Stomach (tissue), 9 donors: ENCODE measurements around the gene TTC39B. TPM values are rescaled to one million over a fixed set of nuclear protein-coding genes. Genes with fewer than 3 reads are reported as not detected.

Source experiments
- DNase-seq, 2 donors: peaks; one replicate each; pipeline versions ENCODE4 v3.0.0 to v3.0.0-alpha.2; 2013 to 2019
- H3K27ac ChIP-seq, 5 donors: fragments of 200-600 bp in 4 of 5; sonication (generic) in 4 of 5; one replicate each; pipeline ENCODE4 v1.5.1; 2013 to 2019; ENCODE audit warnings: mild to moderate bottlenecking in 1 of 5, moderate library complexity in 1 of 5
- H3K27me3 ChIP-seq, 3 donors: fragments of 200-600 bp; sonication (generic); one replicate each; pipeline ENCODE4 v1.5.1; 2017 to 2019; ENCODE audit warnings: mixed run types in 1 of 3
- H3K36me3 ChIP-seq, 4 donors: fragments of 200-600 bp; sonication (generic); 1 replicate in 3 of 4; 2 replicates in 1 of 4; pipeline ENCODE4 v1.5.1; 2016 to 2019
- H3K4me1 ChIP-seq, 4 donors: fragments of 200-600 bp; sonication (generic); one replicate each; pipeline ENCODE4 v1.5.1; 2016 to 2019
- H3K4me3 ChIP-seq, 4 donors: fragments of 200-600 bp; sonication (generic) in 3 of 4; one replicate each; pipeline ENCODE4 v1.5.1; 2016 to 2019; ENCODE audit warnings: mild to moderate bottlenecking in 1 of 4
- H3K9me3 ChIP-seq, 4 donors: fragments of 200-600 bp; sonication (generic); one replicate each; pipeline ENCODE4 v1.5.1; 2016 to 2019
- EP300 ChIP-seq: sonication (generic); formaldehyde crosslinking; IDR thresholded peaks from one replicate; pipeline ENCODE4 v1.6.1; 2017; ENCODE audit warnings: antibody characterized with exemption
- POLR2A ChIP-seq, 4 donors: fragments of 450-650 bp; IDR thresholded peaks; one replicate each; pipeline ENCODE4 v1.6.1; 2016; ENCODE audit warnings: antibody characterized with exemption in 4 of 4, control low read depth in 2 of 4, mild to moderate bottlenecking in 1 of 4, moderate library complexity in 1 of 4
- POLR2AphosphoS5 ChIP-seq, 3 donors: sonication (generic); formaldehyde crosslinking; IDR thresholded peaks; one replicate each; pipeline ENCODE4 v1.6.1; 2016; ENCODE audit warnings: antibody characterized with exemption in 3 of 3
- WGBS, 5 donors: extraction: QIAGEN DNeasy Blood & Tissue Kit in 3 of 5; methylation state at CpG; one replicate each; pipeline versions ENCODE4 v1.1.5 to v1.1.7; 2013 to 2018; 5-methylcytosine and 5-hydroxymethylcytosine counted together
- intact Hi-C: fragments of 100-400 bp; cut with DNase I; formaldehyde crosslinking; loops from one replicate; pipeline ENCODE4 v1.15.1; 2023; ENCODE audit warnings: low total_unique reads
- polyA plus RNA-seq, 3 donors: library from polyadenylated mRNA; stranded (reverse); fragments of 200-250 nt; gene quantifications; one replicate each; pipeline ENCODE4 v1.2.3, GENCODE V29; 2013
- total RNA-seq, 5 donors: library from RNA; depleted of rRNA; stranded (reverse); fragments of >200 nt; gene quantifications; one replicate each; pipeline versions ENCODE4 v1.1.0 to v1.2.3, GENCODE V29; 2014 to 2016
- TF ChIP-seq, protein P1 (sequence below), 7 experiments: fragments of 450-650 bp in 4 of 7; fragments of 200-600 bp in 3 of 7; sonication (generic) in 3 of 7; IDR thresholded peaks; one replicate each; pipeline ENCODE4 v1.5.1; 2016 to 2019; ENCODE audit warnings: antibody characterized with exemption in 7 of 7, control low read depth in 2 of 7, mild to moderate bottlenecking in 1 of 7
- donor health status: healthy with polysubstance abuse.
- donor health status: Bipolar disorder and iron deficiency.
- donor health status: healthy.

TTC39B gene
- total and polyA plus RNA-seq, 8 donors: 2.0 to 35.4 (median 6.6) TPM

DNA sequence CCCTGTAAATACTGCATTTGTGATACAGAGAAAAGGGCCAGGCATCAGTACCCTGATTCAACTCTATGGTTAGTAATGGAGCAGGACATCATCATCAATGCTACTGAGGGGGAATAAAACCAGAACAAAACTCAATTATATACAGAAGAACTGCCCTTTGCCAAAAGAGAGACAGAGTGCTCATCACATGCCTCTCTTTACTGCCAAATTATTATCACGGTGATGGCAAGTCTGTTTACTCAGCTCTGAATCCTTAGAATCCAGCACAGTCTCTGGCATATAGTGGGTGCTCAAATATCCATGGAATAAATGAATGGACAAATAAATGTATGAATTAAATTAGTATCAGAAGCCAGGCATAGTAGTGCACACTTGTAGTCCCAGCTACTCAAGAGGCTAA is 130.2 kb downstream of the TTC39B start:
- TF ChIP-seq, protein P1, sequence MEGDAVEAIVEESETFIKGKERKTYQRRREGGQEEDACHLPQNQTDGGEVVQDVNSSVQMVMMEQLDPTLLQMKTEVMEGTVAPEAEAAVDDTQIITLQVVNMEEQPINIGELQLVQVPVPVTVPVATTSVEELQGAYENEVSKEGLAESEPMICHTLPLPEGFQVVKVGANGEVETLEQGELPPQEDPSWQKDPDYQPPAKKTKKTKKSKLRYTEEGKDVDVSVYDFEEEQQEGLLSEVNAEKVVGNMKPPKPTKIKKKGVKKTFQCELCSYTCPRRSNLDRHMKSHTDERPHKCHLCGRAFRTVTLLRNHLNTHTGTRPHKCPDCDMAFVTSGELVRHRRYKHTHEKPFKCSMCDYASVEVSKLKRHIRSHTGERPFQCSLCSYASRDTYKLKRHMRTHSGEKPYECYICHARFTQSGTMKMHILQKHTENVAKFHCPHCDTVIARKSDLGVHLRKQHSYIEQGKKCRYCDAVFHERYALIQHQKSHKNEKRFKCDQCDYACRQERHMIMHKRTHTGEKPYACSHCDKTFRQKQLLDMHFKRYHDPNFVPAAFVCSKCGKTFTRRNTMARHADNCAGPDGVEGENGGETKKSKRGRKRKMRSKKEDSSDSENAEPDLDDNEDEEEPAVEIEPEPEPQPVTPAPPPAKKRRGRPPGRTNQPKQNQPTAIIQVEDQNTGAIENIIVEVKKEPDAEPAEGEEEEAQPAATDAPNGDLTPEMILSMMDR (IDR thresholded peaks at IDR 0.05): no peak
- TF ChIP-seq POLR2AphosphoS5 (IDR thresholded peaks at IDR 0.05) (no peak), POLR2A (IDR thresholded peaks at IDR 0.05) (no peak), EP300 (no peak)
- intact Hi-C loops: no loop called here
- Histone ChIP-seq H3K4me1 (no peaks in the 10 kb centered on the region), H3K9me3 (no peaks in the 10 kb centered on the region), H3K4me3 (no peak overlapping the region), H3K27ac (no peak overlapping the region), H3K36me3 (peaks cover 0 to 78% (median 64%) of the 10 kb centered on the region in 4 donors), H3K27me3 (no peaks in the 10 kb centered on the region)
- no peak for DNase-seq
- 77 to 88% (median 83%) methylated on average over 1 of the region's 1 CpG for WGBS, 5 donors

DNA sequence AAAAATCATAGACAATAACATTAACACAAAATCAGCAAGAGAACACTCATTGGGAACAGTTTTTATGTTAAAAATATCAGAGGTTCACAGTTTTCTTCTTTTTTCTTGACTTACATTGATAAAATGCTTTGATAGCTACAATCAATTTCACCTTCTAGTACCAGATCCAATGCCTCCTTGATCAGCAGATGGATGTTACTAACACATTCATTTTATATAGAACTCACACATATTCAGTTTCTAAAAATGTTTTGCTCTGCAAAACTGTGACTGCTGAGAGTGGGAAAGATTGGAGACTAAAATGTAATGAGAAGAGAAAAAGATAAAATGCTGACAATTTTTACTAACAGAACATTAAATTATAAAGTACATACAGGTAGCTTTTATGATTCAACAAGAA is 143.1 kb downstream of the TTC39B start:
- intact Hi-C loops: no loop called here
- peaks cover 0 to 5% (median 3%) of the 10 kb centered on the region in 4 donors for H3K36me3 ChIP-seq
- no peak overlapping the region for H3K27ac ChIP-seq
- TF ChIP-seq POLR2AphosphoS5 (IDR thresholded peaks at IDR 0.05): no peak
- TF ChIP-seq POLR2A (IDR thresholded peaks at IDR 0.05): no peak
- no peak for TF ChIP-seq EP300
- TF ChIP-seq, protein P1 (IDR thresholded peaks at IDR 0.05): no peak
- no peak for DNase-seq
- no peaks in the 10 kb centered on the region for H3K9me3 ChIP-seq
- H3K4me3 ChIP-seq: no peak overlapping the region
- no peaks in the 10 kb centered on the region for H3K27me3 ChIP-seq
- no peaks in the 10 kb centered on the region for H3K4me1 ChIP-seq

DNA sequence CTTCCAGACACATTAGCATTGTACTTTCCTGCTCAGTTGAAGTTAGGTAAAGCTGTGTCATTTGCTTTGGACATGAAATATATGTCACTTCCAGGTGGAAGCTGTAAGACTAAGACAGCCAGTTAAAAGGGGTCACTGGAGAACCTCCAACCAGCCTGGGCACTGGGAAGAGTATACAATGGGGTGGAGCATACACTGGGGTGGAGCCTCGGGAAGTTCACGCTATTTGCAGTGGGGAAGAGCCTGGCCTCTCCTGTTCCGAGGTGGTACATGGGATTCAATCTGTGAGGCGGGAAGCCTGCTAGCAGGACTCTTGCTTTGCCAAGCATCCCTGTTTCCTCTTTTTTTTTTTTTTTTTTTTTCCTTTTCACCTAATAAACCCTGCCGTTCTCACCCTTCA is 145.3 kb downstream of the TTC39B start:
- no peaks in the 10 kb centered on the region for H3K36me3 ChIP-seq
- no peaks in the 10 kb centered on the region for H3K4me1 ChIP-seq
- TF ChIP-seq, protein P1 (IDR thresholded peaks at IDR 0.05): no peak
- TF ChIP-seq EP300: no peak
- no peak for TF ChIP-seq POLR2A (IDR thresholded peaks at IDR 0.05)
- no peak for TF ChIP-seq POLR2AphosphoS5 (IDR thresholded peaks at IDR 0.05)
- no peak overlapping the region for H3K4me3 ChIP-seq
- no peaks in the 10 kb centered on the region for H3K9me3 ChIP-seq
- no peak overlapping the region for H3K27ac ChIP-seq
- 80 to 91% (median 84%) methylated on average over 5 of the region's 5 CpGs for WGBS, 5 donors
- intact Hi-C loops: no loop called here
- no peaks in the 10 kb centered on the region for H3K27me3 ChIP-seq
- no peak for DNase-seq

GRCh38 chr9:15160673-15161072 is 146.3 kb downstream of the TTC39B start:
- no peaks in the 10 kb centered on the region for H3K9me3 ChIP-seq
- no peaks in the 10 kb centered on the region for H3K36me3 ChIP-seq
- no peak for DNase-seq
- no peak overlapping the region for H3K27ac ChIP-seq
- no peak for TF ChIP-seq POLR2A (IDR thresholded peaks at IDR 0.05)
- TF ChIP-seq, protein P1 (IDR thresholded peaks at IDR 0.05): no peak
- no peak for TF ChIP-seq EP300
- no peak for TF ChIP-seq POLR2AphosphoS5 (IDR thresholded peaks at IDR 0.05)
- H3K4me3 ChIP-seq: no peak overlapping the region
- WGBS, 5 donors: 70 to 91% (median 78%) methylated on average over 1 of the region's 1 CpG
- H3K4me1 ChIP-seq: peaks cover 0 to 10% (median 0%) of the 10 kb centered on the region in 4 donors
- H3K27me3 ChIP-seq: no peaks in the 10 kb centered on the region
- intact Hi-C loops: no loop called here
